ENCODE measurements around the gene MILR1. TPM values are rescaled to one million over a fixed set of nuclear protein-coding genes. Genes with fewer than 3 reads are reported as not detected.
A peak's percentile ranks its signal among the peaks of the same experiment; 100 is the strongest.

MILR1 gene
- total RNA-seq, 1 experiment from 2014 or later: 3.8 TPM

DNA sequence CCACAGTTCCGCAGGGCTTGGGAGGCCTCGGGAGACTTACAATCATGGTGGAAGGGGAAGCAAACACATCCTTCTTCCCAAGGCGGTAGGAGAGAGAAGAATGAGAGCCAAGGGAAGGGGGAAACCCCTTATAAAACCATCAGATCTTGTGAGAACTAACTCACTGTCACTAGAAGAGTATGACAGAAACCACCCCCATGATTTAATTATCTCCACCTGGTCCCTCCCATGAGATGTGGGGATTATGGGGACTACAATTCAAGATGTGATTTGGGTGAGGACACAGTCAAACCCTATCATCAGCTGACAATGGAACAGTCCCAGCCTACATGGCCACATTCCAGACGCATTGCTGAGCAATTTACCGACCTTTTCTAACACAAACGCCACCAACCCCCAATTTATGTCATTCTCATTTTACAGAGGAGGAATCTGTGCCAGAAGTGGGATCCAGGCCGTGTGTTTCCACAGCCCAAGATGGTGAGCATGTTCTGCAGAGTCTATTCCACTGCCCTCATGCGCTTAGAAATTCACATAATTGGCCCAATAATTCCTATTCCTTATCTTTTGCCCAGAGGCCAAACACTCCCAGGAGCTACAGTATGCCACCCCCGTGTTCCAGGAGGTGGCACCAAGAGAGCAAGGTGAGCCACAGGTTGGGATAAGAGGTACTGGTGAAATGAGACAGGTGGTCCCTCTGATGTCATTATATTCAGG, 17.3 kb downstream of the MILR1 start:
- Histone ChIP-seq H3K4me3 (replicated peaks in 1 of 2; ENCODE audit: low read depth in 1 of 2, low read length in 2 of 2) (no peak overlapping the region), H3K27ac (ENCODE audit: low read depth, low read length) (no peak overlapping the region), H2AFZ (ENCODE audit: low read depth, low read length, poor library complexity, severe bottlenecking) (no peak overlapping the region), H3K4me1 (ENCODE audit: control insufficient read depth in 1 of 2, insufficient read depth in 2 of 2, low read length in 2 of 2) (peaks cover 4 to 11% of the 10 kb centered on the region in 2 experiments; a peak in 2 of 4 replicates), H4K20me1 (ENCODE audit: insufficient read depth) (no peaks in the 10 kb centered on the region), H3K9me2 (ENCODE audit: insufficient read depth) (no peaks in the 10 kb centered on the region), H3K4me2 (ENCODE audit: low read length) (peak overlapping the region; percentile 2; the same call in 1 of the 2 replicates), H3K9ac (ENCODE audit: low read length) (no peak overlapping the region), H3K36me3 (ENCODE audit: control insufficient read depth in 1 of 2, insufficient read depth in 2 of 2, low read length in 2 of 2) (no peaks in the 10 kb centered on the region), H3K79me2 (ENCODE audit: insufficient read depth, low read length) (no peaks in the 10 kb centered on the region), H3K9me3 (ENCODE audit: control insufficient read depth in 1 of 2, insufficient read depth in 1 of 2, low read depth in 1 of 2, low read length in 2 of 2) (no peaks in the 10 kb centered on the region), H3K27me3 (ENCODE audit: insufficient read depth, low read length) (no peaks in the 10 kb centered on the region)
- ATAC-seq: no peak
- no TSS peak for BruUV-seq (replicated peaks)
- CTCF ChIA-PET: interaction anchor here (1.9 kb wide), 1 partner anchor 25 kb away, joined by 8 read pairs; no protein-coding TSS in a partner anchor
- POLR2A ChIA-PET: no interaction called here
- RAD21 ChIA-PET (ENCODE audit: low non-redundant PET in 1 of 2, low total read pairs in 2 of 2, uncharacterized antibody in 2 of 2, unreplicated experiment in 2 of 2): no interaction called here
- no peak for DNase-seq (ENCODE audit: low read depth, low spot score)
- TF ChIP-seq, protein P1, sequence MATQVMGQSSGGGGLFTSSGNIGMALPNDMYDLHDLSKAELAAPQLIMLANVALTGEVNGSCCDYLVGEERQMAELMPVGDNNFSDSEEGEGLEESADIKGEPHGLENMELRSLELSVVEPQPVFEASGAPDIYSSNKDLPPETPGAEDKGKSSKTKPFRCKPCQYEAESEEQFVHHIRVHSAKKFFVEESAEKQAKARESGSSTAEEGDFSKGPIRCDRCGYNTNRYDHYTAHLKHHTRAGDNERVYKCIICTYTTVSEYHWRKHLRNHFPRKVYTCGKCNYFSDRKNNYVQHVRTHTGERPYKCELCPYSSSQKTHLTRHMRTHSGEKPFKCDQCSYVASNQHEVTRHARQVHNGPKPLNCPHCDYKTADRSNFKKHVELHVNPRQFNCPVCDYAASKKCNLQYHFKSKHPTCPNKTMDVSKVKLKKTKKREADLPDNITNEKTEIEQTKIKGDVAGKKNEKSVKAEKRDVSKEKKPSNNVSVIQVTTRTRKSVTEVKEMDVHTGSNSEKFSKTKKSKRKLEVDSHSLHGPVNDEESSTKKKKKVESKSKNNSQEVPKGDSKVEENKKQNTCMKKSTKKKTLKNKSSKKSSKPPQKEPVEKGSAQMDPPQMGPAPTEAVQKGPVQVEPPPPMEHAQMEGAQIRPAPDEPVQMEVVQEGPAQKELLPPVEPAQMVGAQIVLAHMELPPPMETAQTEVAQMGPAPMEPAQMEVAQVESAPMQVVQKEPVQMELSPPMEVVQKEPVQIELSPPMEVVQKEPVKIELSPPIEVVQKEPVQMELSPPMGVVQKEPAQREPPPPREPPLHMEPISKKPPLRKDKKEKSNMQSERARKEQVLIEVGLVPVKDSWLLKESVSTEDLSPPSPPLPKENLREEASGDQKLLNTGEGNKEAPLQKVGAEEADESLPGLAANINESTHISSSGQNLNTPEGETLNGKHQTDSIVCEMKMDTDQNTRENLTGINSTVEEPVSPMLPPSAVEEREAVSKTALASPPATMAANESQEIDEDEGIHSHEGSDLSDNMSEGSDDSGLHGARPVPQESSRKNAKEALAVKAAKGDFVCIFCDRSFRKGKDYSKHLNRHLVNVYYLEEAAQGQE (IDR thresholded peaks at IDR 0.05; ENCODE audit: low read depth): no peak
- TF ChIP-seq CTCF (IDR thresholded peaks at IDR 0.05 in 2 of 3, conservative IDR thresholded peaks at IDR 0.05 in 1 of 3; ENCODE audit: borderline replicate concordance in 1 of 3, insufficient read depth in 1 of 3, low read depth in 2 of 3, low read length in 2 of 3) (no peak), JUND (IDR thresholded peaks at IDR 0.05) (no peak), YY1 (IDR thresholded peaks at IDR 0.05; ENCODE audit: extremely low read depth, insufficient replicate concordance, low read depth, low read length) (no peak), SRF (IDR thresholded peaks at IDR 0.05; ENCODE audit: low read depth) (no peak), ELF1 (IDR thresholded peaks at IDR 0.05; ENCODE audit: borderline replicate concordance, low read depth) (no peak), CEBPB (IDR thresholded peaks at IDR 0.05; ENCODE audit: low read depth) (no peak), RAD21 (IDR thresholded peaks at IDR 0.05; ENCODE audit: low read depth) (no peak), SP1 (IDR thresholded peaks at IDR 0.05; ENCODE audit: low read depth) (no peak), POLR2A (IDR thresholded peaks at IDR 0.05; ENCODE audit: borderline replicate concordance, extremely low read depth, insufficient read depth, insufficient read length) (no peak), TCF7L2 (IDR thresholded peaks at IDR 0.05; ENCODE audit: borderline replicate concordance, extremely low read depth, insufficient read depth, insufficient read length) (no peak), POLR2AphosphoS5 (IDR thresholded peaks at IDR 0.05; ENCODE audit: low read depth, low read length) (no peak), EGR1 (IDR thresholded peaks at IDR 0.05; ENCODE audit: low read depth) (no peak), ZNF274 (IDR thresholded peaks at IDR 0.05; ENCODE audit: low read depth, low read length) (no peak), SIN3A (IDR thresholded peaks at IDR 0.05; ENCODE audit: low read depth) (no peak), FOSL1 (IDR thresholded peaks at IDR 0.05; ENCODE audit: low read depth) (no peak), CBX3 (IDR thresholded peaks at IDR 0.05; ENCODE audit: low read depth) (no peak)
- TF ChIP-seq, protein P2, sequence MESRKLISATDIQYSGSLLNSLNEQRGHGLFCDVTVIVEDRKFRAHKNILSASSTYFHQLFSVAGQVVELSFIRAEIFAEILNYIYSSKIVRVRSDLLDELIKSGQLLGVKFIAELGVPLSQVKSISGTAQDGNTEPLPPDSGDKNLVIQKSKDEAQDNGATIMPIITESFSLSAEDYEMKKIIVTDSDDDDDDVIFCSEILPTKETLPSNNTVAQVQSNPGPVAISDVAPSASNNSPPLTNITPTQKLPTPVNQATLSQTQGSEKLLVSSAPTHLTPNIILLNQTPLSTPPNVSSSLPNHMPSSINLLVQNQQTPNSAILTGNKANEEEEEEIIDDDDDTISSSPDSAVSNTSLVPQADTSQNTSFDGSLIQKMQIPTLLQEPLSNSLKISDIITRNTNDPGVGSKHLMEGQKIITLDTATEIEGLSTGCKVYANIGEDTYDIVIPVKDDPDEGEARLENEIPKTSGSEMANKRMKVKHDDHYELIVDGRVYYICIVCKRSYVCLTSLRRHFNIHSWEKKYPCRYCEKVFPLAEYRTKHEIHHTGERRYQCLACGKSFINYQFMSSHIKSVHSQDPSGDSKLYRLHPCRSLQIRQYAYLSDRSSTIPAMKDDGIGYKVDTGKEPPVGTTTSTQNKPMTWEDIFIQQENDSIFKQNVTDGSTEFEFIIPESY (IDR thresholded peaks at IDR 0.05; ENCODE audit: extremely low read depth, insufficient replicate concordance, low read length): no peak
- intact Hi-C loops (cut with micrococcal nuclease): no loop called here

Data from HCT116 (cell line).